Stimulated activated CD8-positive, alpha-beta memory T cell treated with anti-CD3 and anti-CD28 coated beads, Interleukin-15, amount 100 ng/mL, for 4 hours (primary cell): ENCODE data around the gene STX5.
A peak's percentile ranks its signal among the peaks of the same experiment; 100 is the strongest.
"Not testable (repeated sequence)": the region's sequence is repeated elsewhere in the genome, so short reads cannot be mapped to it uniquely, and the experiment has no call there.

ENCODE experiments used
- DNase-seq, 2 donors: peaks; one replicate each; pipeline ENCODE4 v3.0.0-alpha.2; 2020; ENCODE audit warnings: low read depth in 2 of 2

The STX5 gene

GRCh38 chr11:62854013-62854824 lies 22.4 kb upstream of the STX5 start:
- DNase-seq, result no peak

DNA sequence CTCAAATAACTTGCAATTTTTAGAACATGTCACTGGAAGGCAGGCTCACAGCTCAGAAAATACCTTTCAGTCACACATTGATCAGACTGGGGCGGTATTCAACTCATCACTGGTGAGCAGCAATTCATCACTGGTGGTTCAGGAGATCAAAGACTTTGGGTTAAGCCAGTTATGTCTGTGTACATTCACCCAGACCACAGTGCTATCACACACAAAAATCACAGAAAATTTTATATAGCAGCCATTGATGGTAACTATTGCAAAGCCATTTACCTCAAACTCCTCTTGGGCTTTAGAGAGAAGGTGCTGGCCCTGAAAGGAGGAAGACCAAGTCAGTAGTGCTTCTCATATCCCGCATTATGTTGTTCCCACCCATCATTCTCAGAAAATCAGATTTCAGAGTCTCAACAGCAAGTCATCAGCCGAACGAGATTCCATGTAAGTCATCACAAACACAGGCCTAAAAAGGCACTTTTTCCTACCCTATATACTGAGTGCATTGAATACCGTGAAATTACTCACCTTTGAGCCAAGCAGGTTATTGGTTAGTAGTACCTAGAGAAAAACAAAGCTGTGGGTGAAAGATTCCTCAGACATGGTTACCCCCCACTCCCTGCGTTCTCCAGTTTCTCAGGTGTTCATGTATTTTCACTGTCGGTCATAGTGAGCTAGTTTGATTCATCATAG lies 21.6 kb upstream of the STX5 start:
- DNase-seq, result no peak

DNA sequence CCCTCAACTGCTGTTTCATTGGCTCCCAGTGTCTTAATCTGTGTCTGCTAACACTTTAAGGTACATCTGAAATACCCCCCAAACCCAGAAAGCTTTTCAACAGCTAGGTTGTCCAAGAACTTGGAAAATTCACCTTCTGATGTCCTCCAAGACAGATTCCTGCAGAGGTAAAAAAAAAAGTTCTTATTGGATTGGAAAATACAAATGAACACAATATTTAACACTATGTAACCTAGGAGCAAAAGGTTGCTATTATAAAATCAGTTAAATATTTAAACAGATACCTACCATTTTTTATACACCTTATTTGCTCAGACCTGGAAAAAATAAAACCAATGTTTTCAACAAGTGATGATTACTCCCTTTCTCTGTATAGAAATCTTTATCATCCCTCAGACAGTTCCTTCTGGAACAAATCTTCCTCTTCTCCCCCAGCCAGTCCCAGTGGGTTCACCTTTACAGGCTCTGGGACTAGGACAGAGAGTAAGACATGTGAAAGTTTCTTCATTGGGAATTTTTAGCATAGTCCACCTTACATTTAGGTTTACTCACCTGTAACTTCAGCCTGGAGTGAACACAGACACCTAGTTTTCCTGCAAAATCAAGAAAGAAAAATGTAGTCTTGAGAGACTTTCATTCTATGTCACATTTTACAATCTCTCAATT lies 20.8 kb upstream of the STX5 start:
- no peak for DNase-seq

DNA sequence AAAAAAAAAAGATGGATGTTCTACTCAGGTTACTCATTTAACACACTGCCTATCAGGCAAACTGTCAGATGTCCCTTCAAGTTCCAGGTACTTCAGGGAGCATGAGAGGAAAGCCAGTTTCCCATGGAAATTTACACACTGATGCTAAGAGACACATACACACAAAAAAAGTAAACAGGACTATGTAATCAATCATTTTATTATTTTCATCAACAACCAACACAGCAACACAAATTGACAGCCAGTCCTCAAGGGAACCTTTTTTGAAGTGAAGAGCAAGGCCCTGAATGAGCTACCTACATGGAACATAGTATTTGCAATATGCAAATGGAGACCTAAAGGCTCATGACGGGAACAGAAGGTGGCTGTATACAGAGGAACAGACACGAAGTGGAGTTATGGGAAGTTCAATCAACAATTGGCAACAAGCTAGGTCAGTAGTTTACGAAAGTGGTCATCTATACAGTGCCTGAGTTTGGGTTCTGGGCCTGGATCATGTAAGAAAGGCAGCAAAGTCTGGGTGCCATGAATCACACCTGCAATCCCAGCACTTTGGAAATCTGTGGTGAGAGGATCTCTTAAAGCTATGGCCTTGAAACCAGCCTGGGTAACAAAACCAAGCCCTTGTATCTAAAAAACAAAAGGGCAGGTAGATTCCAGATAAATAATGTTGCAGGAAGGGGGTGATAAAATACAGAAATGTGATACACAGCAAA lies 20.1 kb upstream of the STX5 start:
- DNase-seq, result no peak

DNA sequence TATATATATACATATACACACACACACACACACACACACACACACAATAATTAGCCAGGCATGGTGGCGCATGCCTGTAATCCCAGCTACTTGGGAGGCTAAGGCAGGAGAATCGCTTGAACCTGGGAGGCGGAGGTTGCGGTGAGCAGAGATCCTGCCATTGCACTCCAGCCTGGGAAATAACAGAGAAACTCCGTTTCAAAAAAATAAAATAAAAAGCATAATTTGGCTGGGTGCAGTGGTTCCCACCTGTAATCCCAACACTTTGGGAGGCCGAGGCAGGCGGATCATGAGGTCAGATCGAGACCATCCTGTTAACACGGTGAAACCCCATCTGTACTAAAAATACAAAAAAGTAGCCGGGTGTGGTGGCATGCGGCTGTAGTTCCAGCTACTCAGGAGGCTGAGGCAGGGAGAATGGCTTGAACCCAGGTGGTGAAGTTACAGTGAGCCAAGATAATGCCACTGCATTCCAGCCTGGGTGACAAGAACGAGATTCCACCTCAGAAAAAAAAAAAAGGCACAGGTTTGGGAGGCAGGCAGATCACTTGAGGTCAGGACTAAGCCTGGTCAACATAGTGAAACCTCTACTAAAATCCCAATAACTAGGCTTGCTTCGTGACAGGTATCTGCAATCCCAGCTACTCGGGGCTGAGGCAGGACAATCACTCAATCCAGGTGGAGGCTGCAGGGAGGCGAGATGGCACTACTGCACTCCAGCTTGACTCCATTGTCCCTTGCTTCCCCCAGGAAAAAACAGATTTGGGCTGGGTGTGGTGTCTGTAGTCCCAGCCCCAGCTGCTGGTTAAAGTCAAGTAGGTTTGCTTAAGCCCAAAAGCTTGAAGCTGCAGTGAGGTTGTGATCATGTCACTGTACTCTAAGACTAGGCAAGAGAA lies 19.3 kb upstream of the STX5 start:
- DNase-seq, result no peak

DNA sequence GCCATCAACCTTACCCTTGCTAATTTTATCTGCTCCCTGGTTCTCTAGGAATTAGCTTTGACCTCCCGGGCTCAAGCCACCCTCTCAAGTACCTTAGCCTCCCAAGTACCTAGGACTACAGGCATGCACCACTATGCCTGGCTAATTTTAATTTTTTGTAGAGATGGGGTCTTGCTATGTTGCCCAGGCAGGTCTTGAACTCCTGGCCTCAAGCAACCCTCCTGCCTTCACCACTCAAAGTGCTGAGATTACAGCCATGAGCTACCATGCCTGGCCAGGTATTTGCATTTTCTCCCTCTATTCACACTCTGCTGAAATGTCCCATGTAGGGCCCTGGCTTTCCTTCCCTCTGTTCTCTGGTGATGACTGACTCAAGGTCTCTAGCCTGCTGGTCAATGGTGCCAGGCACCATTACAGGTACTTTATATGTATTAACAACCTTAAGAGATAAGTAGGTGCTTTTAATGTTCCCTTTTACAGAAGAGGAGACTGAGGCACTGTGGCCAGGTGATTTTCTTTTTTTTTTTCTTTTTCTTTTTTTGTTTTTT lies 16.0 kb upstream of the STX5 start:
- DNase-seq, result no peak

- no peak for DNase-seq
These were observed 14.3 kb upstream of the STX5 start for GRCh38 chr11:62846177-62846576.

GRCh38 chr11:62844154-62844553 lies 12.3 kb upstream of the STX5 start:
- DNase-seq, result no peak

- DNase-seq, result no peak
These were observed 11.6 kb upstream of the STX5 start for GRCh38 chr11:62843466-62843865.

DNA sequence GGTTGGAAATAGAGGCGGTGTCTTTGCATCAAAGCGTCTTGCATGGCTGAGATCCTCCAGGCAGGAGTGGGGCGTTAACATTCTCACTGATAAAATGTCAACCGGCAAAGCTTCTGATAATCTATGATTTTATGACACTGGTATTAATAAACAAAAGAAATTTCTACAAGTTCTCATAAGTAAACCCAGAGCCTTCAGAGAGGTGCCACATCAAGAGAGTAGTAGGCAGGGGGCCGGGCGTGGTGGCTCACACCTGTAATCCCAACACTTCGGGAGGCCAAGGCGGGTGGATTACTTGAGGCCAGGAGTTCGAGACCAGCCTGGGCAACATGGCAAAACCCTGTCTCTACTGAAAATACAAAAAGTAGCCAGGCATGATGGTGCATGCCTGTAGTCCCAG lies 11.0 kb upstream of the STX5 start:
- DNase-seq, result not testable (repeated sequence)

DNA sequence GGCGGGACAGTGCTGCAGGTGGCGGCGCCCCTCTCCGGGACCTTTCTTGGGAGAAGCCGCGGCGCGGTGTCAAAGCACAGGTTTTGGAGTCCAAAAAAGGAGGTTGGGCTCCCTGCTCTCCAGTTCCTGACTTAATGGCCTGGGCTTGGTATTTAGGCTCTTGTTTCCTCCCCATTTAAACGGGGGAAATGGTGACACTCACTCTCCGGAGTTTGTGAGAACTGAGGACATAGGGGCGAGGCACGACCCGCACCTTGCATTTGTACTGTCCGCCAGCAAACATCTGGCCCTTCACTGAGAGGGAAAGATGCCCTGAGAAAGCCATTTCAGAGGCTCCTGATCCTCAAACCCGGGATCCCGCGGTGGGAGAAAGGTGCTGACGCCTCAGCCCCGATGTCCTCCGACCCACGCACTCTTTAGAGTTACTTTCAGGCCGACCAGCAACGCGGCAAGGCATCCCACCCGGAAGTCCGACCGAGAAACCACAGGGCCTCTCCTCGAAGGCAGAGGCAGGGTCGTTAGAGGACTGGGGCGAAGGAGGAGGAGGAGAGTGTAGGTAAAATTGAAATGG lies 10.4 kb upstream of the STX5 start:
- peak in 1 of 2 donors; percentile 13 for DNase-seq

DNA sequence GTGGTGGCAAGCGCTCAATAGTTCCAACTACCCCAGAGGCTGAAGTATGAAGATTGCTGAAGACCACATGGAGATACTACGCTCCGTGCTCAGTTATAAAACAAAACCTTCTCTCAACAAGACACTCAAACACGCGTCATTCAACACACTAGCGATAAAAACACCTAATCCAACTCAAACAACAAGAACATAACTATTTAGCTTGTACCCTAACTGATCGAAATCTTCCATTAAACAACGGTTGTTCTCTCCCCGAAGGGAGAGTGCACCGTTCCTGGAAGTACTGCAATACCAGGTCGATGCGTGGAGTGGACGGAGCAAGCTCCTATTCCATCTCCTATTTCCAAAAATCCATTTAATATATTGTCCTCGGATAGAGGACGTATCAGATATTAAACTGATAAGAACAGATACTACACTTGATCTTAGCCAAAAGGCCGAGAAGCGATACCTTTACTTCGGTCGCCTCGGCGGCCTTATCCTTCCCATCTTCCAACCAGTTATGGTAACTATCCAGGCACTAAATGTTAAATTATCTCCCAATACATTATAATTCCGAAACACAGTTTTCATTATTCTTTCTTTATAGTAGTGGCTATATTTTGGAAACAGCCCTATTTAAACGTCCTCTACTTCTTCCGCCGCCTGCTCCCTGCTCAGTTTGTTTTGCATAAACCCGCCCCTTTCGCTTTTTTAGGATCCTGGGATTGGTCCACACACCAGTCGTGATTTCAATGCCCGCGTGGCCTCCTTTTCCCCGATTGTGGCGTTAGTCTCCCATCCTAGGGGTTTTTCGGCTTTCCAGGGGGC lies 9.7 kb upstream of the STX5 start:
- peak; percentile 58 to 73 for DNase-seq

DNA sequence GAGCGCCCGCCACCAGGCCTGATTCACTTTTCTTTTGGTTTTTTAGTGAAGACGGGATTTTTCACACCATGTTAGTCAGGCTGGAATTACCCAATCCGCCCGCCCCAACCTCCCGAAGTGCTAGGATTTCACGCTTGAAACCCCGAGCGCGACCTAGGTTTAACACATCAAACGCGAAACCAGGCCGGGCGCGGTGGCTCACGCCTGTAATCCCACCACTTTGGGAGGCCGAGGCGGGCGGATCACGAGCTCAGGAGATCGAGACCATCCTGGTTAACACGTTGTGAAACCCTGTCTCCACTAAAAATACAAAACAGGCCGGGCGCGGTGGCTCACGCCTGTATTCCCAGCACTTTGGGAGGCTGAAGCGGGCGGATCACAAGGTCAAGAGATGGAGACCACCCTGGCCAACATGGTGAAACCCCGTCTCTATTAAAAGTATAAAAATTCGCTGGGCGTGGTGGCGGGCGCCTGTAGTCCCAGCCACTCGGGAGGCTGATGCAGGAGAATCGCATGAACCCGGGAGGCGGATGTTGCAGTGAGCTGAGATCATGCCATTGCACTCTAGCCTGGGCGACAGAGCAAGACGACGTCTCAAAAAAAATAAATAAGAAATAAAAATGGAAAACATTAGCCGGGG lies 9.0 kb upstream of the STX5 start:
- DNase-seq, result peak; percentile 55 to 67

GRCh38 chr11:62839050-62839945 lies 7.4 kb upstream of the STX5 start, which contains the start of gene WDR74:
WDR74 (minus strand) TSS chr11:62839590; CDS start chr11:62839570, 20 bp downstream.
- peak; percentile 81 to 92 for DNase-seq

DNA sequence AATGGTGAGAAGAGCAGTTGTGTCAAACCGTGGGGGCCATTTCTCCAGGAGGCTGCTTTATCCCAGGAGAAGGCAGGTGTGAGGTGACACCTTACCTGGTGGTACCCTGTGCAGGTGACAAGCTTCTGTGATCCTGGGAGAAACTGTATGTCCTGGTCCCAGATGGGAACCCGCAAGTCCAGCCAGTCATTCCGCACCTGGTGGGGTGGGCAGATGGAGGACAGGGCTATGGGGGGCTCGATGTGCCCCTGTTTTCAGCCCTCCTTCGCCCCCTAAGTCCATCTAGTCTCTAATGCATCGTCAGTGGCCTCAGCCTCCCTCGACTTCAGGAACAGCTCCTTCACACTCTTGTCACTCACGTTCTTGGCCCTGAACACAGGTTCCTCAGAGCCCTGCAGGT lies 3.5 kb upstream of the STX5 start:
- DNase-seq, result no peak

DNA sequence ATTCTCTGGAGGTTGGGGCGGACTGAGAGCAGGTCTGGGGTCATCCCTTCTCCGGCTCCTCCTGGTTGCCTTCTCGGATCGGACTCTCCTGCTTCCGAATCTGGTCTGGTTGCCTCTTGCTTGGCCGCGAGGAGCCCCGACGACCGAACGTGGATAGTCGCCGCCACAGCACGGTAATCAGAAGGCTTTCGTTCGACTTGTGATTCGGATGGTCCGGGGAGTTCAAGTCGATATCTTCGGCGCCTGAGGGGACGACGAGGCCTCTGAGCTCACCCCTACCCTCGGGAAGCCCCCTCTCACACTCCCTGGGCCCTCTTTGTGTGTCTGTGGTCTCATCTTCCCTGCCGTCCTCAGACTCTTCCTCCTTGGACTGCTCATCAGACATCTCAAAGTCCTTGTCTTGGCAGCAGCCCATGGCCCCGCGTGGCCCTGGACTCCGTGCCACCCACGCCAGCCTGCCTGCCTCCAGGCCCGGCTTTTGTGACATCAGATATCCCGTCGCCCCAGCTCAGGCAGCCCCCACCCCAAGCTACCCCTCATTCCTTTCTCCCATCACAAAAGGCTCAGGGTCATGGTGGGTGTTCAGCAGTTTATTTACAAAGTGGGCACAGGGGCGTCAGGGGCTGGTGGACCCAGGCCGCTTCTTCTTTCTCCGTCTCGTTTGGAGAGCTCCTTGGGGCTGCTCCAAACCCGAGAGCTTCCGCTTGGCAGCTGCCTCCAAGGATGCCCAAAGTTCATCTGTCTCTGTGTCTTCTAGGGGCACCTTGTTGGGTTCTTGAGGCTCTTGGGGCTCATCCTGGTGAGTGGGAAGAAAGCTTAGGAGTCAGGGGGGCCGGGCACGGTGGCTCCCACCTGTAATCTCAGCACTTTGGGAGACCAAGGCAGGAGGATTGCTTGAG lies 734 bp upstream of the STX5 start, which contains the start of gene TEX54:
Gene TEX54 (minus strand): TSS at position 506 of the 899 bp plus-strand sequence.
- DNase-seq, result no peak
